Lower leg skin (tissue), 4 donors: ENCODE results near the gene MAP1S. TPM values are rescaled to one million over a fixed set of nuclear protein-coding genes. Genes with fewer than 3 reads are reported as not detected.
A peak's percentile ranks its signal among the peaks of the same experiment; 100 is the strongest.

ENCODE experiments used
- DNase-seq, 2 donors: peaks; one replicate each; pipeline ENCODE4 v3.0.0-alpha.2; 2019; ENCODE audit warnings: low spot score in 2 of 2
- H3K4me3 ChIP-seq: fragments of 200-600 bp; sonication (generic); 2 replicates; pipeline ENCODE4 v1.5.1; 2017; ENCODE audit warnings: mild to moderate bottlenecking, low read depth; ENCODE audit not compliant: poor library complexity, severe bottlenecking
- CTCF ChIP-seq, 3 donors: fragments of 450-650 bp; IDR thresholded peaks; one replicate each; pipeline ENCODE4 v1.5.1; 2016; ENCODE audit warnings: antibody characterized with exemption in 3 of 3, mild to moderate bottlenecking in 3 of 3, moderate library complexity in 2 of 3
- POLR2A ChIP-seq, 2 donors: fragments of 450-650 bp; IDR thresholded peaks; one replicate each; pipeline ENCODE4 v1.6.1; 2016 to 2017; ENCODE audit warnings: antibody characterized with exemption in 2 of 2, mild to moderate bottlenecking in 1 of 2, moderate library complexity in 1 of 2
- WGBS, 2 donors: methylation state at CpG; one replicate each; pipeline ENCODE4 v1.1.5; 2018; 5-methylcytosine and 5-hydroxymethylcytosine counted together
- intact Hi-C: fragments of 100-400 bp; cut with DNase I; formaldehyde crosslinking; loops from one replicate; pipeline ENCODE4 v1.15.0; 2023; ENCODE audit warnings: low total_unique reads
- total RNA-seq, 4 donors: library from RNA; depleted of rRNA; stranded (reverse); fragments of >200 nt; gene quantifications; one replicate each; pipeline ENCODE4 v1.1.0, GENCODE V29; 2016

MAP1S gene
- total RNA-seq, 4 donors from 2014 or later: 10.8 to 32.7 (median 24.5) TPM

DNA sequence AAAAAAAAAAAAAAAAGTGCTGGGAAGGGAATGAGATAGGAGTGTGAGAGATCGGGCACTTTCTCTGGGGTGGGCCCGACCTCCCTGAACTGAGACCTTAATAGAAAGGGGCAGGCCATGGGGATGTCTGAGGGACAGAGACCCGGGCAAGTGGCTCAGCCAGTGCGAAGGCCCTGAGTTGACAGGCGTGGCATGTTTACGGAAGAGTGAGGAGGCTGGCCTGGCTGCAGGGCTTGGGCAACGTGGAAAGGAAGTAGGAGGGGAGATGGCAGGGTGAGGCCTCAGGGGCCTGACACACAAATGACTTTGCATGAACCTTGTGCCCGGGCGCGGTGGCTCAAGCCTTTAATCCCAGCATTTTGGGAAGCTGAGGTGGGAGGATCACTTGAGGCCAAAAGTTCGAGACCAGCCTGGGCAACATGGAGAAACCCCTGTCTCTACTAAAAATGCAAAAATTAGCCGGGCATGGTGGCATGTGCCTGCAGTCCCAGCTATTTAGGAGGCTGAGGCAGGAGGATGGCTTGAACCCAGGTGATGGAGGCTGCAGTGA is 45.9 kb downstream of the MAP1S start:
- intact Hi-C loops: no loop called here

GRCh38 chr19:17766543-17767131 is 47.4 kb downstream of the MAP1S start:
- intact Hi-C loops: no loop called here
- TF ChIP-seq CTCF (IDR thresholded peaks at IDR 0.05): peak in 1 of 3 donors; percentile 36
- no peak for TF ChIP-seq POLR2A (IDR thresholded peaks at IDR 0.05)
- WGBS, 2 donors: 7 to 13% methylated on average over 23 to 29 of the region's 29 CpGs
- peak; percentile 63 to 94 for DNase-seq
- H3K4me3 ChIP-seq: no peak overlapping the region

More for the DNA sequence above, 45.9 kb downstream of the MAP1S start:
- 46 to 49% methylated on average over 12 of the region's 12 CpGs for WGBS, 2 donors
- peak; percentile 47 to 92 for DNase-seq
- TF ChIP-seq POLR2A (IDR thresholded peaks at IDR 0.05): no peak
- no peak for TF ChIP-seq CTCF (IDR thresholded peaks at IDR 0.05)
- no peak overlapping the region for H3K4me3 ChIP-seq

GRCh38 chr19:17767559-17767958 is 48.3 kb downstream of the MAP1S start:
- intact Hi-C loops: no loop called here
- DNase-seq: no peak
- TF ChIP-seq POLR2A (IDR thresholded peaks at IDR 0.05): no peak
- TF ChIP-seq CTCF (IDR thresholded peaks at IDR 0.05): no peak
- whole genome bisulfite sequencing, 2 donors: 37 to 59% methylated on average over 1 of the region's 1 CpG
- H3K4me3 ChIP-seq: no peak overlapping the region

DNA sequence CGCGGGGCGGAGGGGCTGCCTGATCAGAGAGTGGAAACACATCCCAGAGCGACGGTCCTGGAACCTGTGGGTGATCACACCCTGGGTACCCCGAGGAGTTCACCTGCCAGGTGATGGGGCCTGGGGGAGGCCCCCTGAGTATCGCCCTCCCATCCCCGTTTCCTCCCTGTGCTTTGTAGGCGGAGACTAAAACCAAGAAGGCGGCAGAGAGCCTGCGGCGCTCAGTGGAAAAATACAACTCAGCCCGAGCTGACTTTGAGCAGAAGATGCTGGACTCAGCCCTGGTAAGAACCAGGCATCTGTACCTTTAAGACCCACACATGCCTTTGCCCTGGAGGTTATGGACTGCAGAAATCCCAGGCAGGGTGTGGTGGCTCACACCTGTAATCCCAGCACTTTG is 51.3 kb downstream of the MAP1S start:
- intact Hi-C loops: no loop called here
- no peak for DNase-seq
- WGBS, 2 donors: 80 to 84% methylated on average over 12 to 13 of the region's 13 CpGs
- TF ChIP-seq CTCF (IDR thresholded peaks at IDR 0.05): no peak
- no peak for TF ChIP-seq POLR2A (IDR thresholded peaks at IDR 0.05)
- no peak overlapping the region for H3K4me3 ChIP-seq

GRCh38 chr19:17772172-17772571 is 52.9 kb downstream of the MAP1S start:
- TF ChIP-seq CTCF (IDR thresholded peaks at IDR 0.05): no peak
- no peak for TF ChIP-seq POLR2A (IDR thresholded peaks at IDR 0.05)
- intact Hi-C loops: no loop called here
- WGBS, 2 donors: 93 to 98% methylated on average over 3 to 4 of the region's 4 CpGs
- no peak for DNase-seq
- H3K4me3 ChIP-seq: no peak overlapping the region
